Psoas muscle (tissue), 8 donors: ENCODE measurements around the gene EXOC2. TPM values are rescaled to one million over a fixed set of nuclear protein-coding genes. Genes with fewer than 3 reads are reported as not detected.

Source experiments
- ATAC-seq, 4 donors: fragments of 200-7000 bp; cut with Tn5 transposase; one replicate each; pipeline ENCODE4 v1.9.1; 2020; ENCODE audit warnings: moderate library complexity in 3 of 4, mild to moderate bottlenecking in 2 of 4
- DNase-seq, 2 donors: peaks; one replicate each; pipeline ENCODE4 v3.0.0-alpha.2; 2020
- H3K27ac ChIP-seq: fragments of 200-600 bp; one replicate; pipeline ENCODE4 v1.8.0; 2022
- H3K27me3 ChIP-seq, 3 donors: fragments of 200-600 bp in 1 of 3; one replicate each; pipeline versions ENCODE4 v1.6.1 to v1.8.0; 2013 to 2022; ENCODE audit warnings: low read length in 2 of 3, mild to moderate bottlenecking in 2 of 3, moderate library complexity in 1 of 3; ENCODE audit not compliant: insufficient read depth in 3 of 3
- H3K36me3 ChIP-seq, 2 donors: fragments of 200-600 bp in 1 of 2; one replicate each; pipeline versions ENCODE4 v1.6.1 to v1.8.0; 2013 to 2022; ENCODE audit warnings: low read depth in 1 of 2, mild to moderate bottlenecking in 1 of 2, moderate library complexity in 1 of 2; ENCODE audit not compliant: insufficient read depth in 1 of 2
- H3K4me1 ChIP-seq: fragments of 200-600 bp; one replicate; pipeline ENCODE4 v1.8.0; 2022
- H3K4me3 ChIP-seq: fragments of 200-600 bp; one replicate; pipeline ENCODE4 v1.8.0; 2022; ENCODE audit warnings: mild to moderate bottlenecking
- H3K9me3 ChIP-seq: fragments of 200-600 bp; one replicate; pipeline ENCODE4 v1.8.0; 2022
- WGBS, 3 donors: extraction: QIAGEN DNeasy Blood & Tissue Kit; methylation state at CpG; one replicate each; pipeline versions ENCODE4 v1.1.6 to v1.1.7; 2013; 5-methylcytosine and 5-hydroxymethylcytosine counted together
- intact Hi-C, 2 donors: fragments of 100-400 bp; cut with DNase I; formaldehyde crosslinking; loops; one replicate each; pipeline versions ENCODE4 v1.11.0 to v1.14.2; 2022
- long read RNA-seq, 2 donors: library from polyadenylated mRNA; unstranded; transcript quantifications; one replicate each; pipeline ENCODE4 v2.0.0, GENCODE V29; 2021
- polyA plus RNA-seq, 3 donors: library from polyadenylated mRNA; stranded (reverse); fragments of 200-250 nt; gene quantifications; one replicate each; pipeline ENCODE4 v1.2.3, GENCODE V29; 2013
- total RNA-seq, 4 donors: library from RNA; stranded (reverse); fragmentation: NEBNext Ultra II Directional in 2 of 4; extraction: Animal tissue kit (Norgen Biotek cat#: 25700) in 2 of 4; gene quantifications; one replicate each; pipeline versions ENCODE4 v1.2.1 to v1.2.4, GENCODE V29; 2021 to 2023
- TF ChIP-seq, protein P1 (sequence below): fragments of 200-600 bp; IDR thresholded peaks from one replicate; pipeline ENCODE4 v1.8.0; 2022; ENCODE audit warnings: antibody characterized with exemption
- donor health status: healthy with polysubstance abuse.
- donor health status: DM: no; HTN: no; CAD: no; lungs with moderate emphysema.
- donor health status: Bipolar disorder and iron deficiency.
- donor health status: healthy.
- donor health status: DM: yes; HTN: yes; CAD: no.
- donor health status: DM: no; HTN: no; CAD: no.
- donor health status: DM: no; HTN: no; CAD: no.
- donor health status: DM: yes; HTN: yes; CAD: no.

The EXOC2 gene, protein sequence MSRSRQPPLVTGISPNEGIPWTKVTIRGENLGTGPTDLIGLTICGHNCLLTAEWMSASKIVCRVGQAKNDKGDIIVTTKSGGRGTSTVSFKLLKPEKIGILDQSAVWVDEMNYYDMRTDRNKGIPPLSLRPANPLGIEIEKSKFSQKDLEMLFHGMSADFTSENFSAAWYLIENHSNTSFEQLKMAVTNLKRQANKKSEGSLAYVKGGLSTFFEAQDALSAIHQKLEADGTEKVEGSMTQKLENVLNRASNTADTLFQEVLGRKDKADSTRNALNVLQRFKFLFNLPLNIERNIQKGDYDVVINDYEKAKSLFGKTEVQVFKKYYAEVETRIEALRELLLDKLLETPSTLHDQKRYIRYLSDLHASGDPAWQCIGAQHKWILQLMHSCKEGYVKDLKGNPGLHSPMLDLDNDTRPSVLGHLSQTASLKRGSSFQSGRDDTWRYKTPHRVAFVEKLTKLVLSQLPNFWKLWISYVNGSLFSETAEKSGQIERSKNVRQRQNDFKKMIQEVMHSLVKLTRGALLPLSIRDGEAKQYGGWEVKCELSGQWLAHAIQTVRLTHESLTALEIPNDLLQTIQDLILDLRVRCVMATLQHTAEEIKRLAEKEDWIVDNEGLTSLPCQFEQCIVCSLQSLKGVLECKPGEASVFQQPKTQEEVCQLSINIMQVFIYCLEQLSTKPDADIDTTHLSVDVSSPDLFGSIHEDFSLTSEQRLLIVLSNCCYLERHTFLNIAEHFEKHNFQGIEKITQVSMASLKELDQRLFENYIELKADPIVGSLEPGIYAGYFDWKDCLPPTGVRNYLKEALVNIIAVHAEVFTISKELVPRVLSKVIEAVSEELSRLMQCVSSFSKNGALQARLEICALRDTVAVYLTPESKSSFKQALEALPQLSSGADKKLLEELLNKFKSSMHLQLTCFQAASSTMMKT
- total RNA-seq: 10 to 100 TPM in 2 of 4 donors, 1 to 10 TPM in 2; 7.0 to 15.9 (median 11.3) TPM
- 1 to 10 TPM; 5.7 to 8.0 (median 6.0) TPM for polyA plus RNA-seq
- long read RNA-seq, donor 1, full-length matches to known transcripts: 17 of 34 reads
- long read RNA-seq, donor 1, partial matches to known transcripts: 5 of 34 reads
- long read RNA-seq, donor 1, other reads (novel, unspliced or antisense): 12 of 34 reads
- long read RNA-seq, donor 2, full-length matches to known transcripts: 17 of 34 reads
- long read RNA-seq, donor 2, partial matches to known transcripts: 7 of 34 reads
- long read RNA-seq, donor 2, other reads (novel, unspliced or antisense): 10 of 34 reads

DNA sequence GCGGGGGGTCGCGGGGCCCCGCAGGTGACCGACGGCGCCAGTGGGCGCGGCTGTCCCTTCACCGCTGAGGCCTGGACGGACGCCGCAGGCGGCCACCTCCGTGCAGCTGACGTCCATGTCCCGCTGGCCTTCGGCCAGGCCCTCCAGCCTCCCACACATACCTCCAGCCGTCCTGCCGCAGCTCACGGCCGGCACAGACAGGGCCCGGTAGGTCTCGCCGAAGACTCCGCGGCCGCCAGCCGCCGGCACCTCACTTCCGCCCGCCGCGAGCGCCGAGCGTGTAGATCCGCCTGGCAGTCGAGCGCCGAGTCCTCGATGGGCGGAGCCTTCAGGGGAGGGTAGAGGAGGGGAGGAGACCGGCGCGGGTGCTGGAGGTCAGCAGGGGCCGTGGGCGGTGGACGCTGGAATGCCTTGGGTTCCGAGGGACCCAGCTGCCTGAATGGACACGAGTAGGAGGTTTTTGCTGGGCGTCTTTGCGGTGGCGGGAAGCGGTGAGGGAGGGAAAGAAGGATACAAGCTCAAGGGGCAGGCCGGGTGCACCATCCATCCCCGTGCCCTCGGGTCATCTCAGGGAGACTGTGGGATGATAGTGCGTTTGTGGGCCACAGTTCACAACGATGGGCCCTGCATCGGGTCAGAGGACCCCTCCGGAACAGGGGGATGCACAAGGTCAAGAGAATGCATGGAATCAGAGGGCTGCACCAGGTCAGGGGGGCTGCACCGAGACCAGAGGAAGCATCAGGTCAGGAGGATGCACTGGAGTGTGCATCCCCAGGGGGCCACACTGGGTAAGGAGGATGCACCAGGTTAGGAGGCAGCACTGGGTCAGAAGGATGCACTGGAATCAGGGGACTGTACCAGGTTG is at the start of gene EXOC2:
TSS of gene EXOC2 (minus strand) at position 282 of the 865 bp plus-strand sequence. CDS start 55,321 bp downstream, outside the sequence.
- peak; percentile 90 to 92 for DNase-seq
- Histone ChIP-seq H3K27me3 (no peaks in the 10 kb centered on the region), H3K9me3 (no peaks in the 10 kb centered on the region), H3K36me3 (peaks cover 0 to 7% of the 10 kb centered on the region in 2 donors), H3K4me3 (peak within 1 kb of the TSS; percentile 97), H3K4me1 (peaks cover 16% of the 10 kb centered on the region), H3K27ac (peak within 1 kb of the TSS; percentile 90)
- WGBS, 3 donors: 1 to 2% (median 1%) methylated on average over 45 to 63 of the region's 63 CpGs
- TF ChIP-seq, protein P1, sequence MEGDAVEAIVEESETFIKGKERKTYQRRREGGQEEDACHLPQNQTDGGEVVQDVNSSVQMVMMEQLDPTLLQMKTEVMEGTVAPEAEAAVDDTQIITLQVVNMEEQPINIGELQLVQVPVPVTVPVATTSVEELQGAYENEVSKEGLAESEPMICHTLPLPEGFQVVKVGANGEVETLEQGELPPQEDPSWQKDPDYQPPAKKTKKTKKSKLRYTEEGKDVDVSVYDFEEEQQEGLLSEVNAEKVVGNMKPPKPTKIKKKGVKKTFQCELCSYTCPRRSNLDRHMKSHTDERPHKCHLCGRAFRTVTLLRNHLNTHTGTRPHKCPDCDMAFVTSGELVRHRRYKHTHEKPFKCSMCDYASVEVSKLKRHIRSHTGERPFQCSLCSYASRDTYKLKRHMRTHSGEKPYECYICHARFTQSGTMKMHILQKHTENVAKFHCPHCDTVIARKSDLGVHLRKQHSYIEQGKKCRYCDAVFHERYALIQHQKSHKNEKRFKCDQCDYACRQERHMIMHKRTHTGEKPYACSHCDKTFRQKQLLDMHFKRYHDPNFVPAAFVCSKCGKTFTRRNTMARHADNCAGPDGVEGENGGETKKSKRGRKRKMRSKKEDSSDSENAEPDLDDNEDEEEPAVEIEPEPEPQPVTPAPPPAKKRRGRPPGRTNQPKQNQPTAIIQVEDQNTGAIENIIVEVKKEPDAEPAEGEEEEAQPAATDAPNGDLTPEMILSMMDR: no peak
- intact Hi-C loops: no loop called here
- ATAC-seq: peak; percentile 95 to 99 (median 96)

DNA sequence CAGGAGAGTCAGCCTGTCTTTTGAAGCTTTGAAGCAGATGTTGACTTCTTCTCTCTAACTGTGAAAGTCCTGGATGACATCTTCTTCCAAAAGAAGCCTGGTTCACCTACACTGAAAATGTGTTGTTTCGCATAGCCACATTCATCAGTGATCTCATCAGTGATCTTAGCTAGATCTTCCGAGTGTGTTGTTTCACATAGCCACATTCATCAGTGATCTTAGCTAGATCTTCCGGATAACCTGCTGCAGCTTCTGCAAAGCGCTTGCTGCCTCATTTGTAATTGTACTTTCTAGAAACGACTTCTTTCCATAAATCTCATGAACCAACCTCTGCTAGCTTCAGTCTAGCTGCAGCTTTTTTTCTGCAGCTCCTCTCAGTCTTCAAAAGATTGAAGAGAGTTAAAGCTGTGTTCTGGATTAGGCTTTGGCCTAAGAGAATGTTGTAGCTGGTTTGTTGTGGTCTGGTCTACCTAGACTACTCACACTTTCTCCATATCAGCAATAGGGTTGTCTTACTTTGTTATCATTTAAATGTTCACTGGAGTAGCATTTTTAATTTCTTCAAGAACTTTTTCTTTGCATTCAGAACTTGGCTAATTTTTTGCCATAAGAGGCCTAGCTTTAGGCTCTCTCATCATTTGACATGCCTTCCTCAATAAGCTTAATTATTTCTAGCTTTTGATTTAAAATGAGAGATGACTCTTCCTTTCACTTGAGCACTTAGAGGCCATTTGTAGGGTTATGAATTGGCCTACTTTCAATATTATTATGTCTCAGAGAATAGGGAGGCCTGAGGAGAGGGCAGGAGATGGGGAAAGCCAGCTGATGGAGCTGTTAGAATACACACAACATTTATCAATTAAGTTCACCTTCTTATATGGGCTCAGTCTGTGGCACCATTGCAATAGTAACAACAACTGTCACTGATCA is 48.7 kb upstream of the EXOC2 start:
- Histone ChIP-seq H3K36me3 (no peaks in the 10 kb centered on the region), H3K9me3 (no peaks in the 10 kb centered on the region), H3K4me3 (no peak overlapping the region), H3K4me1 (no peaks in the 10 kb centered on the region), H3K27me3 (no peaks in the 10 kb centered on the region), H3K27ac (no peak overlapping the region)
- 90 to 93% (median 92%) methylated on average over 5 of the region's 5 CpGs for WGBS, 3 donors
- ATAC-seq (no peak), DNase-seq (no peak)
- TF ChIP-seq, protein P1: no peak
- intact Hi-C loops: no loop called here

DNA sequence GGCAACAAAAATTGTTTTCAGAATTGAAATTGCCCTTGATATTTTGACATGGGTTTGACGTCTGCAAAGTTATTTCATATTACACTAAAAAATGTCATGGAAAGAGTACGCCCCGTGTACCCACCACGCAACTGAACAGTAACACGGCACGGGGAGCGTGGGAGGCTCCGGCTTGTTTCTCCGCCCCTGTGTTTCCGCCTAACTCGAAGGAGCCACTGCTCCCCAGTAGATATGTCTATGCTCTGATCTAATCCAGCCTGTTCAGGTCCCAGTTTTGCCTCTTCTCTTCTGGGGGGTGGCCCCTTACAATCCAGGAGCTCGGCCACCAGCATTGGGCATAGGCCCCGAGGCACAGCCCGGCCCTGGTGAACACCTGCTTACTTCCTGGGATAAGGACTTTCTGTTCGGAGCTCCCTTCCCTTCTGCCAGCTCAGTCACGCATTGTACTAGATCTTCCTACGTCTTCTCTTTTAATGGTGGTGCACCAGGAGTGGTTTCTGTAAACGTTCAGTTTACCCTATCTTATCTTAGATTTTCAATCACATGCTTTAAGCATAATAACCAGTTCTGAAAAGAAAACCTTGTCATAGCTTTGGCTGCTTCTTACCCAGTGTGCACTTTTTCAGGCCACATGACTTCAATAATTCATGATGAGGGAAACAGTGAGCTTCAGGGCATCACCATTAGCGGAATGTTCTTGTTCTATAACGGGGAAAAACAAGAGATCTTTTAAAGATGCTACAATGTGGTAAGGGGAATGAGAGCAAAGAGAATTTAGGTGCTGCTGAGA is 43.9 kb upstream of the EXOC2 start:
- intact Hi-C loops: no loop called here
- TF ChIP-seq, protein P1: no peak
- H3K27me3 ChIP-seq: peaks cover 0 to 8% (median 0%) of the 10 kb centered on the region in 3 donors
- 85 to 88% (median 85%) methylated on average over 20 of the region's 20 CpGs for WGBS, 3 donors
- no peaks in the 10 kb centered on the region for H3K36me3 ChIP-seq
- DNase-seq (no peak), ATAC-seq (no peak)
- no peaks in the 10 kb centered on the region for H3K4me1 ChIP-seq
- H3K4me3 ChIP-seq: no peak overlapping the region
- H3K27ac ChIP-seq: no peak overlapping the region
- no peaks in the 10 kb centered on the region for H3K9me3 ChIP-seq
